Endothelial cell of umbilical vein (primary cell): Measurements from ENCODE around the gene BBX. TPM values are rescaled to one million over a fixed set of nuclear protein-coding genes. Genes with fewer than 3 reads are reported as not detected.

Experiments used
- BruUV-seq: library from RNA; stranded (reverse); fragments of 400-500 nt; replicated peaks from 2 replicates; lab custom pipeline; 2021; lab: Mats Ljungman, UMichigan
- CTCF ChIA-PET: fragments of 300-600, 350-600 bp; sonication (Branson Sonifier 250); formaldehyde crosslinking; loops from one replicate; lab custom pipeline; 2021; ENCODE audit warnings: antibody characterized with exemption, inconsistent platforms; lab: Charles Lee
- POLR2A ChIA-PET: fragments of 300-600, 350-600 bp; sonication (Branson Sonifier 250); formaldehyde crosslinking; loops from one replicate; lab custom pipeline; 2021; ENCODE audit warnings: antibody characterized with exemption, inconsistent platforms; lab: Charles Lee
- DNase-seq: peaks from one replicate; pipeline ENCODE4 v3.0.0-alpha.2; 2011; ENCODE audit warnings: low read depth, low spot score
- FAIRE-seq: peaks from 2 replicates; lab custom pipeline; 2011; peaks lifted over from hg19 to GRCh38; lab: Jason Lieb, UNC
- H2AFZ ChIP-seq: 2 replicates; pipeline ENCODE4 v1.6.0; 2012; ENCODE audit warnings: low read depth, low read length, control low read depth, inconsistent platforms
- H3K27ac ChIP-seq: 2 replicates; pipeline ENCODE4 v1.5.1; 2011; ENCODE audit warnings: low read depth, mild to moderate bottlenecking, control low read depth, low read length, moderate library complexity; ENCODE audit not compliant: insufficient read depth
- H3K27me3 ChIP-seq, 2 experiments: 2 replicates each; pipeline versions ENCODE4 v1.6.0 to v1.6.1; 2011; ENCODE audit warnings: low read length in 2 of 2, mixed read lengths in 1 of 2; ENCODE audit not compliant: control insufficient read depth in 2 of 2, insufficient read depth in 2 of 2
- H3K36me3 ChIP-seq, 2 experiments: 2 replicates in 1 of 2; 3 replicates in 1 of 2; pipeline ENCODE4 v1.5.1; 2011; ENCODE audit warnings: low read length in 2 of 2, mild to moderate bottlenecking in 1 of 2, moderate library complexity in 1 of 2; ENCODE audit not compliant: control insufficient read depth in 2 of 2, insufficient read depth in 2 of 2; ENCODE audit errors: extremely low read depth in 1 of 2
- H3K4me1 ChIP-seq: 3 replicates; pipeline ENCODE4 v1.5.1; 2011; ENCODE audit warnings: mild to moderate bottlenecking, low read length; ENCODE audit not compliant: control insufficient read depth, insufficient read depth; ENCODE audit errors: extremely low read depth
- H3K4me2 ChIP-seq: 2 replicates; pipeline ENCODE4 v1.6.1; 2011; ENCODE audit warnings: low read length, control low read depth, mixed read lengths; ENCODE audit not compliant: insufficient read depth
- H3K4me3 ChIP-seq, 3 experiments: fragments of 200-600 bp in 1 of 3; sonication (generic), shearing (Covaris generic) in 1 of 3; replicated peaks in 1 of 3; 2 replicates each; pipeline ENCODE4 v1.5.1; 2011 to 2016; ENCODE audit warnings: control low read depth in 3 of 3, low read length in 3 of 3, mild to moderate bottlenecking in 2 of 3, inconsistent platforms in 1 of 3, low read depth in 1 of 3, moderate library complexity in 1 of 3; ENCODE audit not compliant: insufficient read depth in 1 of 3
- H3K79me2 ChIP-seq: 2 replicates; pipeline ENCODE4 v1.6.0; 2012; ENCODE audit warnings: low read length, inconsistent platforms; ENCODE audit not compliant: control insufficient read depth, insufficient read depth
- H3K9ac ChIP-seq: replicated peaks from 2 replicates; pipeline ENCODE3; 2011; ENCODE audit warnings: low read length, control low read depth; ENCODE audit not compliant: insufficient read depth; ENCODE audit errors: extremely low read depth
- H3K9me1 ChIP-seq: replicated peaks from 3 replicates; pipeline ENCODE4 v1.6.0; 2011; ENCODE audit warnings: mild to moderate bottlenecking, low read length; ENCODE audit not compliant: control insufficient read depth, insufficient read depth; ENCODE audit errors: extremely low read depth
- H3K9me3 ChIP-seq: replicated peaks from 2 replicates; pipeline ENCODE4 v1.5.1; 2012; ENCODE audit warnings: low read length, inconsistent platforms; ENCODE audit not compliant: control insufficient read depth, insufficient read depth
- H4K20me1 ChIP-seq: replicated peaks from 2 replicates; pipeline ENCODE3; 2011; ENCODE audit warnings: mild to moderate bottlenecking, low read length; ENCODE audit not compliant: control insufficient read depth, insufficient read depth; ENCODE audit errors: extremely low read depth
- CTCF ChIP-seq, 2 donors: IDR thresholded peaks; 1 replicate in 1 of 2; 2 replicates in 1 of 2; pipeline ENCODE4 v1.5.1; 2011; ENCODE audit warnings: low read length in 2 of 2, mild to moderate bottlenecking in 2 of 2, moderate library complexity in 2 of 2, control low read depth in 1 of 2, inconsistent platforms in 1 of 2, low read depth in 1 of 2; ENCODE audit not compliant: insufficient read depth in 1 of 2; ENCODE audit errors: extremely low read depth in 1 of 2
- EZH2 ChIP-seq: IDR thresholded peaks from 2 replicates; pipeline ENCODE4 v1.6.1; 2012; ENCODE audit warnings: borderline replicate concordance, low read depth, mild to moderate bottlenecking, moderate library complexity, low read length, inconsistent platforms; ENCODE audit not compliant: severe bottlenecking
- FOS ChIP-seq: IDR thresholded peaks from 2 replicates; pipeline ENCODE4 v1.6.1; 2011; ENCODE audit warnings: mild to moderate bottlenecking, low read length, moderate library complexity, borderline replicate concordance; ENCODE audit not compliant: insufficient read depth
- GATA2 ChIP-seq: IDR thresholded peaks from 2 replicates; pipeline ENCODE4 v1.7.0; 2011; ENCODE audit warnings: low read depth, mild to moderate bottlenecking, moderate library complexity, mixed read lengths, low read length; ENCODE audit not compliant: insufficient read length, insufficient read depth
- JUN ChIP-seq: IDR thresholded peaks from 2 replicates; pipeline ENCODE4 v1.6.1; 2011; ENCODE audit warnings: borderline replicate concordance, low read depth; ENCODE audit not compliant: insufficient read length, insufficient read depth
- MAX ChIP-seq: IDR thresholded peaks from 2 replicates; pipeline ENCODE4 v1.6.1; 2011; ENCODE audit not compliant: insufficient read depth, insufficient read length
- MYC ChIP-seq: IDR thresholded peaks from one replicate; pipeline ENCODE4 v1.6.1; 2011; ENCODE audit warnings: mild to moderate bottlenecking, low read depth, low read length
- POLR2A ChIP-seq: IDR thresholded peaks from 2 replicates; pipeline ENCODE4 v1.6.1; 2012; ENCODE audit warnings: low read depth, mild to moderate bottlenecking, control low read depth, low read length
- POLR2AphosphoS5 ChIP-seq: IDR thresholded peaks from 2 replicates; pipeline ENCODE4 v1.6.1; 2012; ENCODE audit warnings: low read depth, mild to moderate bottlenecking, control low read depth, low read length, moderate library complexity; ENCODE audit not compliant: insufficient read depth
- dilution Hi-C: fragments of 300-500 bp; cut with MboI; formaldehyde crosslinking; loops from one replicate; pipeline ENCODE4 v1.15.0; 2019; ENCODE audit warnings: low sequenced_read_pairs; ENCODE audit not compliant: extremely low pct_ligation_motif_present
- intact Hi-C: fragments of 100-400 bp; cut with micrococcal nuclease; formaldehyde crosslinking; loops from one replicate; pipeline ENCODE4 v1.10.0; 2022
- polyA plus RNA-seq, 4 experiments: library from polyadenylated mRNA; depleted of rRNA in 3 of 4; stranded (reverse) in 3 of 4; unstranded in 1 of 4; fragments of >200 nt; gene quantifications; 2 replicates each; pipeline versions ENCODE4 v1.2.1 to v1.2.3, GENCODE V29; 2011 to 2012; ENCODE audit warnings: missing spikeins in 1 of 4
- total RNA-seq: library from RNA; stranded (reverse); gene quantifications from 2 replicates; pipeline ENCODE4 v1.2.3, GENCODE V29; 2021

BBX gene
- total and polyA plus RNA-seq, 2 donors (not counting 3 experiments of a cell fraction or from before 2014, with no cell fraction given), result 21.4 to 43.4 TPM

- Histone ChIP-seq H3K36me3 (no peaks in the 10 kb centered on the region), H2AFZ (no peak overlapping the region), H3K79me2 (no peaks in the 10 kb centered on the region), H3K4me3 (no peak overlapping the region), H3K9me1 (no peaks in the 10 kb centered on the region), H3K4me1 (no peaks in the 10 kb centered on the region), H3K27ac (no peak overlapping the region), H3K9ac (no peak overlapping the region), H3K9me3 (no peaks in the 10 kb centered on the region), H4K20me1 (no peaks in the 10 kb centered on the region), H3K4me2 (no peak overlapping the region), H3K27me3 (peaks cover 0 to 1% of the 10 kb centered on the region in 2 experiments)
- ChIA-PET POLR2A (no interaction called here), CTCF (interaction anchor here (1.4 kb wide), 1 partner anchor 148 kb away, joined by 3 read pairs; no protein-coding TSS in a partner anchor)
- dilution Hi-C loops (no loop called here), intact Hi-C loops (no loop called here)
- no TSS peak for BruUV-seq
- TF ChIP-seq EZH2 (no peak), FOS (no peak), POLR2AphosphoS5 (no peak), GATA2 (no peak), POLR2A (no peak), MYC (no peak), MAX (no peak), JUN (no peak), CTCF (IDR thresholded peaks at IDR 0.05; ENCODE audit: extremely low read depth in 1 of 2, insufficient read depth in 1 of 2, low read depth in 1 of 2, low read length in 2 of 2) (no peak)
- DNase-seq (no peak), FAIRE-seq (no peak)
Measured at GRCh38 chr3:107824822-107825371, 302.1 kb downstream of the BBX start.
